ENCODE results near the gene LCE5A.

- no peak for TF ChIP-seq SIN3A (IDR thresholded peaks at IDR 0.05; ENCODE audit: borderline replicate concordance, insufficient read depth, low read length)
- no peak for TF ChIP-seq POLR2AphosphoS5 (IDR thresholded peaks at IDR 0.05; ENCODE audit: low read depth, low read length)
- no peak for TF ChIP-seq TAF1 (IDR thresholded peaks at IDR 0.05; ENCODE audit: borderline replicate concordance, insufficient read depth, low read length)
- TF ChIP-seq REST (IDR thresholded peaks at IDR 0.05; ENCODE audit: insufficient read depth in 1 of 2, low read depth in 2 of 2, low read length in 2 of 2): no peak
- TF ChIP-seq FOXP2 (optimal IDR thresholded peaks at IDR 0.05; ENCODE audit: borderline replicate concordance, extremely low read depth, extremely low read length, insufficient read depth): no peak
These were observed 14.6 kb downstream of the LCE5A start for GRCh38 chr1:152525080-152525641.
